ENCODE measurements around the gene PDGFB.

PDGFB gene

GRCh38 chr22:39277142-39277607, 32.4 kb upstream of the PDGFB start:
- Histone ChIP-seq H3K4me3 (ENCODE audit: severe bottlenecking) (no peak overlapping the region), H3K4me1 (ENCODE audit: insufficient read depth, poor library complexity, severe bottlenecking) (no peaks in the 10 kb centered on the region), H3K9me3 (ENCODE audit: severe bottlenecking) (no peaks in the 10 kb centered on the region), H3K27me3 (ENCODE audit: insufficient read depth, poor library complexity, severe bottlenecking) (no peaks in the 10 kb centered on the region), H3K27ac (ENCODE audit: poor library complexity, severe bottlenecking) (no peak overlapping the region), H3K36me3 (ENCODE audit: low read depth) (no peaks in the 10 kb centered on the region)
- DNase-seq (ENCODE audit: low spot score): no peak
- ATAC-seq (ENCODE audit: low read depth): peak; percentile 80
- TF ChIP-seq, protein P1, sequence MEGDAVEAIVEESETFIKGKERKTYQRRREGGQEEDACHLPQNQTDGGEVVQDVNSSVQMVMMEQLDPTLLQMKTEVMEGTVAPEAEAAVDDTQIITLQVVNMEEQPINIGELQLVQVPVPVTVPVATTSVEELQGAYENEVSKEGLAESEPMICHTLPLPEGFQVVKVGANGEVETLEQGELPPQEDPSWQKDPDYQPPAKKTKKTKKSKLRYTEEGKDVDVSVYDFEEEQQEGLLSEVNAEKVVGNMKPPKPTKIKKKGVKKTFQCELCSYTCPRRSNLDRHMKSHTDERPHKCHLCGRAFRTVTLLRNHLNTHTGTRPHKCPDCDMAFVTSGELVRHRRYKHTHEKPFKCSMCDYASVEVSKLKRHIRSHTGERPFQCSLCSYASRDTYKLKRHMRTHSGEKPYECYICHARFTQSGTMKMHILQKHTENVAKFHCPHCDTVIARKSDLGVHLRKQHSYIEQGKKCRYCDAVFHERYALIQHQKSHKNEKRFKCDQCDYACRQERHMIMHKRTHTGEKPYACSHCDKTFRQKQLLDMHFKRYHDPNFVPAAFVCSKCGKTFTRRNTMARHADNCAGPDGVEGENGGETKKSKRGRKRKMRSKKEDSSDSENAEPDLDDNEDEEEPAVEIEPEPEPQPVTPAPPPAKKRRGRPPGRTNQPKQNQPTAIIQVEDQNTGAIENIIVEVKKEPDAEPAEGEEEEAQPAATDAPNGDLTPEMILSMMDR (IDR thresholded peaks at IDR 0.05; ENCODE audit: poor library complexity, severe bottlenecking): no peak

- TF ChIP-seq, protein P1 (IDR thresholded peaks at IDR 0.05; ENCODE audit: poor library complexity, severe bottlenecking): no peak
Measured at GRCh38 chr22:39276440-39277141, 31.8 kb upstream of the PDGFB start.

DNA sequence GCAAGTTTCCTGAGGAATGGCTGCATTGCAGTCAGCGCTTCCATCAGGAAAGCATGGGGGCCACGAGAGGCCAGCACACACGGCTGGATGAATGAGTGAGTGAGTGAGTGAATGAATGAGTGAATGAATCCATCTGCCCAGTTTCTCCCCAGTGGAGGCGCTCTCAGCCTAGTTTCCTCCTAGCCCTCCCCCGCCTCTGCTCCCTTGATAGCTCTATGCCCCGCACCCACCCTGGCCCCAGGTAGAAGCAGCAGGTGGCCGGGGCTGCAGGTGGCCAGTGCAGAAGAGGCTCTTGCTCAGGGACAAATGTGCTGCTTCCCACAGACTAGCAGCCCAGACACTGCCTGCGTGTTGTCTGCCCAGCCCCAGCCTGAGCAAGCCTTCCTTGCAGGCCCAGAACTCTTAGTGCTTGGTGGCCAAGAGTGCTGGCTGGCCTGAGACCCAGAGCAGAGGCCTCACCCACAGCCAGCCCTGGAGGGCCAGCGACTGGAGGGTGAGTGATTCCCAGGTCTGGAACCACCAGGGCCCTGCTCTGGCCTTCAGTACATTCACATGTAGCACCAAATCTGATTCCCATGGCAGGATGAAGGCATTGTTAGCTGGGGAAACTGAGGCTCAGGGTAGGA, 31.1 kb upstream of the PDGFB start:
- no peak overlapping the region for H3K4me3 ChIP-seq (ENCODE audit: severe bottlenecking)
- ATAC-seq (ENCODE audit: low read depth) (no peak), DNase-seq (ENCODE audit: low spot score) (no peak)
- H3K9me3 ChIP-seq (ENCODE audit: severe bottlenecking): no peaks in the 10 kb centered on the region
- no peaks in the 10 kb centered on the region for H3K4me1 ChIP-seq (ENCODE audit: insufficient read depth, poor library complexity, severe bottlenecking)
- no peaks in the 10 kb centered on the region for H3K27me3 ChIP-seq (ENCODE audit: insufficient read depth, poor library complexity, severe bottlenecking)
- no peak overlapping the region for H3K27ac ChIP-seq (ENCODE audit: poor library complexity, severe bottlenecking)
- H3K36me3 ChIP-seq (ENCODE audit: low read depth): no peaks in the 10 kb centered on the region
- TF ChIP-seq, protein P1 (IDR thresholded peaks at IDR 0.05; ENCODE audit: poor library complexity, severe bottlenecking): no peak

More at GRCh38 chr22:39276440-39277141, 31.8 kb upstream of the PDGFB start:
- ATAC-seq (ENCODE audit: low read depth): no peak
- Histone ChIP-seq H3K4me3 (ENCODE audit: severe bottlenecking) (no peak overlapping the region), H3K4me1 (ENCODE audit: insufficient read depth, poor library complexity, severe bottlenecking) (no peaks in the 10 kb centered on the region), H3K36me3 (ENCODE audit: low read depth) (no peaks in the 10 kb centered on the region), H3K27me3 (ENCODE audit: insufficient read depth, poor library complexity, severe bottlenecking) (no peaks in the 10 kb centered on the region), H3K27ac (ENCODE audit: poor library complexity, severe bottlenecking) (no peak overlapping the region), H3K9me3 (ENCODE audit: severe bottlenecking) (no peaks in the 10 kb centered on the region)
- no peak for DNase-seq (ENCODE audit: low spot score)

DNA sequence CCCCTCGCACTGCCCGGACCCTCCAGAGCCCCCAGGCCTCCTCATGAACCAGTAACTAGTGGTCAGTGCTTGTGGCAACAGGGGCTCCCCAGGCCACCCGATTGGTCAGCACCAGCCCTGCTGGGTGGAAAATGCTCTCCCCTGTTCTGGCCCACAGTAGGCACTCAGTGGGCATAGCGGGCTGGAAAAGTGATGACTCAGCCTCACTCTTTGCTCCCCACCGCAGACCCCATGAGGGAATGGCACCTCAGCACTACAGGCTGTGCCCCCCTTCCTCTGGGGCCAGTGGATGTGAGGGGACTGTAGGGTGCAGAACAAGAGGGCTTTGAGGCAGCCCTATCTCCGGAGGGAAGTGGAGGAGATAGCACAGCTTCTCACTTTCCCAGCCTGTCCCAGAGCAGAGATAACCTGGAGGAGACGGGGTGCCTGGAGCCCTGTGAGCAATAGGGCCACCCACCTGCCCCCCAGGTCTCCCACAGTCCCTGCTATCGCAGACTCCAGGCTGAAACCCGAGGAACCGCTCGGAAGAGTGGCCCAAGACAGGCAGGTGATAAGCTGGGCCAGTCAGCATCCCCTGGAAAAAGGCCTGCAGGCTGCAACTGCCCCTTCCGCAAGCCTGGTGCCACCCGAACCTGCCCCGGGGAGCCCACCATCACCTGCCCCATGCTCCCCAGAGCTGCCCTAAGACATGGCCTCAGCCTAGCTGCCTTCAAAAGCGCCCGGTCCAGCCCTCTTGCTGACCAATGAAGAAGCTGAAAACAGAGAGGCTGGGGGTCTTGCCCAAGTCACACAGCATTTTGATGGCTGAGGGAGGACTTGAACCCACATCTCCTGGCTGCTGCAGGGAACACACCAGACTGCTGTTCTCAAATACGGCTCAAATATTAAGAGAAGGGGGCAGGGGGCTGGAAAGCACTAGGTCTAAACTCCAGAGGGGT, 29.4 kb upstream of the PDGFB start:
- TF ChIP-seq, protein P1 (IDR thresholded peaks at IDR 0.05; ENCODE audit: poor library complexity, severe bottlenecking): no peak
- H3K9me3 ChIP-seq (ENCODE audit: severe bottlenecking): no peaks in the 10 kb centered on the region
- H3K4me3 ChIP-seq (ENCODE audit: severe bottlenecking): no peak overlapping the region
- H3K27ac ChIP-seq (ENCODE audit: poor library complexity, severe bottlenecking): no peak overlapping the region
- H3K27me3 ChIP-seq (ENCODE audit: insufficient read depth, poor library complexity, severe bottlenecking): no peaks in the 10 kb centered on the region
- H3K4me1 ChIP-seq (ENCODE audit: insufficient read depth, poor library complexity, severe bottlenecking): no peaks in the 10 kb centered on the region
- no peaks in the 10 kb centered on the region for H3K36me3 ChIP-seq (ENCODE audit: low read depth)
- DNase-seq (ENCODE audit: low spot score) (peak; percentile 44), ATAC-seq (ENCODE audit: low read depth) (no peak)
